Aorta (tissue), 5 donors: ENCODE results near the gene MBNL1. TPM values are rescaled to one million over a fixed set of nuclear protein-coding genes. Genes with fewer than 3 reads are reported as not detected.

Experiments
- ATAC-seq: fragments of 200-7000 bp; cut with Tn5 transposase; one replicate; pipeline ENCODE4 v1.9.1; 2022; ENCODE audit warnings: moderate library complexity; ENCODE audit not compliant: low FRiP score
- DNase-seq, 2 donors: peaks; one replicate each; pipeline ENCODE4 v3.0.0-alpha.2; 2020
- H3K27ac ChIP-seq, 2 donors: one replicate each; pipeline ENCODE4 v1.5.1; 2013; ENCODE audit warnings: low read length in 2 of 2, mild to moderate bottlenecking in 2 of 2, moderate library complexity in 2 of 2, control low read depth in 1 of 2, inconsistent platforms in 1 of 2, low read depth in 1 of 2
- H3K27me3 ChIP-seq, 2 donors: one replicate each; pipeline ENCODE4 v1.6.1; 2013; ENCODE audit warnings: control low read depth in 1 of 2, low read length in 1 of 2, mild to moderate bottlenecking in 1 of 2, moderate library complexity in 1 of 2; ENCODE audit not compliant: insufficient read depth in 2 of 2, control insufficient read depth in 1 of 2
- H3K36me3 ChIP-seq, 2 donors: one replicate each; pipeline ENCODE4 v1.6.1; 2013; ENCODE audit warnings: control low read depth in 1 of 2, low read length in 1 of 2, mild to moderate bottlenecking in 1 of 2; ENCODE audit not compliant: insufficient read depth in 2 of 2, control insufficient read depth in 1 of 2
- H3K4me1 ChIP-seq, 2 donors: one replicate each; pipeline ENCODE4 v1.6.1; 2013; ENCODE audit warnings: low read length in 2 of 2, control low read depth in 1 of 2, mild to moderate bottlenecking in 1 of 2, moderate library complexity in 1 of 2; ENCODE audit not compliant: insufficient read depth in 2 of 2, control insufficient read depth in 1 of 2
- H3K4me3 ChIP-seq, 2 donors: one replicate each; pipeline ENCODE4 v1.5.1; 2013; ENCODE audit warnings: low read length in 2 of 2, control low read depth in 1 of 2, mild to moderate bottlenecking in 1 of 2
- H3K9me3 ChIP-seq: one replicate; pipeline ENCODE4 v1.6.1; 2013; ENCODE audit warnings: mild to moderate bottlenecking, low read length; ENCODE audit not compliant: control insufficient read depth
- WGBS, 2 donors: extraction: QIAGEN DNeasy Blood & Tissue Kit; methylation state at CpG; one replicate each; pipeline ENCODE4 v1.1.7; 2013; 5-methylcytosine and 5-hydroxymethylcytosine counted together
- intact Hi-C, 2 donors: fragments of 100-400 bp; cut with DNase I; formaldehyde crosslinking; loops; one replicate each; pipeline versions ENCODE4 v1.14.2 to v1.15.0; 2022
- polyA plus RNA-seq, 2 donors: library from polyadenylated mRNA; stranded (reverse); fragments of 200-250 nt; gene quantifications; one replicate each; pipeline ENCODE4 v1.2.3, GENCODE V29; 2013
- total RNA-seq, 2 donors: library from RNA; stranded (reverse); fragmentation: NEBNext Ultra II Directional; extraction: Animal tissue kit (Norgen Biotek cat#: 25700); gene quantifications; one replicate each; pipeline ENCODE4 v1.2.1, GENCODE V29; 2021
- donor health status: healthy with polysubstance abuse.
- donor health status: Bipolar disorder and iron deficiency.
- donor health status: DM: no; HTN: no; CAD: no.
- donor health status: DM: no; HTN: no; CAD: no.
- donor health status: DM: yes; HTN: yes; CAD: no.

Gene MBNL1
- total and polyA plus RNA-seq, 4 donors = 141 to 689 (median 334) TPM

DNA sequence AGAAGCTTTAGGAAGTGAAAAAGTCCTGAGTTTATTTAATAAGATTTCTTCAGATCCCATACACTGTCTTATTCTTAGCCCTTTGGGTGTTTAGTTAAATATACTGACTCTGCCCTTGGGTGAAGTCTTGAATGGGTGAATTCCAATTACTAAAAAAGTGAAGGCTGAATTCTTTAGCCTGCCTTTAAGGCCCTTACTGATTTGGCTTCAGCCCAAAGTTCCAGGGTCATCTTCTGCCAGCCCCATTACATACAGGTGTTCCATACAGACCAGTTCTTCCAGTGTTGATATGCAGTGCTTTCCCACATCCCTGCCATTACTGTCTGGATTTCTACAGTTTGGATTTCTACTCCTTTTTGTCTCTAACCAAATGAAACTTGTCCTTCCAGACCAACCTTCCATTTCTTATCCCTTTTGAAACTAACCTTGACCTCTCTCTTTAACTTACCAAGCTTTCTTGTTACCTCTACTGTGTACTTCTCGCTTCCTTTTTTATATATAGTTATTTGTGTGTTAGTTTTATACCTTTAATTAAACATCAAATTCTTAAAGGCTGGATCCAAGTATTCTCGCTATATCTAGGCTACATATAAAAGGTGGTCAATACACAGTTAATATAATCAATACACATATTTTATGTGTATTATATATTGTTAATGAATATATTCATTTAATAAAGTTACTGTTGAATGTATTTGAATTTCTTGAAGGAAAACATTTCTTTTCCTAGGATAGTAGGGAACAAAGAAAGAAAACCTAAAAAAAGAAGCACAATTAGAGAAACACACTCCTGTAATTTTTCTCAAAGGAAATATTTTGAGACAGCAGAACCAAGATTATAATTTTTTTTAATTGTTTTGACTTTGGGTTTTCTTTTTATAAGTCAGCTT is 15.0 kb downstream of the MBNL1 start:
- DNase-seq (no peak), ATAC-seq (no peak)
- Histone ChIP-seq H3K27me3 (no peaks in the 10 kb centered on the region), H3K4me3 (no peak overlapping the region), H3K4me1 (peaks cover 4 to 8% of the 10 kb centered on the region in 2 donors), H3K9me3 (no peaks in the 10 kb centered on the region), H3K27ac (peak overlapping the region in 1 of 2 donors; percentile 54), H3K36me3 (no peaks in the 10 kb centered on the region)
- WGBS, 2 donors = 88% methylated on average over 2 of the region's 2 CpGs
- intact Hi-C loops = no loop called here

DNA sequence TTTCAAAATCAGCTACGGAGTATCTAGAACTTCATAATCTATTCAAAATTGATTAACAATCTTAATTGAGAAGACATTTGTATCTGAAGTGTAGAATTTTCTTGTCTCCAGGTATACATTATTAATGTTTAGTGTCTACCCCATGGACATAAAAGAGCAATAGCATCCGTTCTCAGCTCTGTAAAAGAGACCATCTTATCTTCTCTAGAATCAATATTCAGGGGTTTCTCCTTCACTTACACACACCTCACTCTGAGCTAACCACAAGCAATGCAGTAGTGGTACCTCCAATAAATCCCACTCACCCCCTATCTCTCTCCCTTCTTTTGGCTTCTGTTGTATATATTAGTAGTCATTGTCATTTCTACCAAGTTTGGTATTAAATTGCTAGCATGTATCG is 16.2 kb downstream of the MBNL1 start:
- Histone ChIP-seq H3K27me3 (no peaks in the 10 kb centered on the region), H3K27ac (no peak overlapping the region), H3K9me3 (no peaks in the 10 kb centered on the region), H3K4me1 (peaks cover 3 to 4% of the 10 kb centered on the region in 2 donors), H3K36me3 (no peaks in the 10 kb centered on the region), H3K4me3 (no peak overlapping the region)
- ATAC-seq (no peak), DNase-seq (no peak)
- WGBS, 2 donors = 28 to 30% methylated on average over 3 of the region's 3 CpGs
- intact Hi-C loops = no loop called here

DNA sequence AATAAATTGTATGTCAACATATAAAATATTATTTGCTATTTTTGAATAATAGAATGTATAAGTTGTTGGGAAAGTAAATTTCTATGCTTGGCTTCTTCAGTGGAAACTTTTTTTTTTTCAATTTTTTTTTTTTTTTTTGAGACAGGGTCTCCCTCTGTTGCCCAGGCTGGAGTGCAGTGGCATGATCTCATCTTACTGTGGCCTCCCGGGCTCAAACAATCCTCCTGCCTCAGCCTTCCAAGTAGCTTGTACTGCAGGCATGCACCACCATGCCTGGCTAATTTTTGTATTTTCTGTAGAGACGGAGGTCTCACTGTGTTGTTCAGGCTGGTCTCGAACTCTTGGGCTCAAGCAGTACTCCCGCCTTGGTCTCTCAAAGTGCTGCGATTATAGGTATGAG is 16.8 kb downstream of the MBNL1 start:
- 76% methylated on average over 5 of the region's 5 CpGs for WGBS, 2 donors
- Histone ChIP-seq H3K36me3 (no peaks in the 10 kb centered on the region), H3K4me1 (peaks cover 2 to 3% of the 10 kb centered on the region in 2 donors), H3K9me3 (no peaks in the 10 kb centered on the region), H3K27ac (no peak overlapping the region), H3K27me3 (no peaks in the 10 kb centered on the region), H3K4me3 (no peak overlapping the region)
- ATAC-seq (no peak), DNase-seq (no peak)
- intact Hi-C loops = no loop called here

DNA sequence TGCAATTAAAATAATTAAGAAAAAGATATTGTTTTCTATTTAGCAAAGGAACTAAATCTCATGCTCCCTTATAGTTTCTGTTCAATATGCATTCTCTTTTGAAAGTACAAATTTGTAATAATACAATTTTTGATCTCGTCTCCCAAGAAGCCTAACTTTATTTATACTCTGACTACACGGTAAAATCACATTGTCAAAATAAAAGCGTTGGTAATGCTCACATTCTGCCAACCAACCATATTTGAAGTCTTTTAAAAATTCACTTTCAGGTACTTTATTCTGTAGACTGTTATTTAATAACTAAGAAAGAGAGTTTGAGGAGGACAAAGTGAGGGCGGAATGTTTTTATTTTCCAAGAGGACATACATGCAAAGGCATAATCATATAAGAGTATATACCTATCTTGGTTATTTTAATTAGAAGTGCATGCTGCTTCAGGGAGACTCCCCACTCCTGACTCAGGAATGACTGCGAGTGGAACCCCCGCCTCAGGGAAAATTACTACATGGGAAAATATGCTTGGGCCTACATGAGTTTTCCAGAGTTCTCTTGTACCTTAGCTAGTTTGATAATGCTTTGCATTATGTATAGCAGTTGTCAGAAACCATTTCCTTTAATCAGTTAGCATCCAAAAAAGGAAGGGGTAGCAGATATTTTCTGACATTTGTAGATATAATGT is 19.3 kb downstream of the MBNL1 start:
- WGBS, 2 donors = 27 to 33% methylated on average over 6 of the region's 6 CpGs
- Histone ChIP-seq H3K4me3 (no peak overlapping the region), H3K9me3 (no peaks in the 10 kb centered on the region), H3K36me3 (no peaks in the 10 kb centered on the region), H3K4me1 (peaks cover 4 to 6% of the 10 kb centered on the region in 2 donors), H3K27me3 (no peaks in the 10 kb centered on the region), H3K27ac (no peak overlapping the region)
- intact Hi-C loops = no loop called here
- ATAC-seq (no peak), DNase-seq (no peak)

DNA sequence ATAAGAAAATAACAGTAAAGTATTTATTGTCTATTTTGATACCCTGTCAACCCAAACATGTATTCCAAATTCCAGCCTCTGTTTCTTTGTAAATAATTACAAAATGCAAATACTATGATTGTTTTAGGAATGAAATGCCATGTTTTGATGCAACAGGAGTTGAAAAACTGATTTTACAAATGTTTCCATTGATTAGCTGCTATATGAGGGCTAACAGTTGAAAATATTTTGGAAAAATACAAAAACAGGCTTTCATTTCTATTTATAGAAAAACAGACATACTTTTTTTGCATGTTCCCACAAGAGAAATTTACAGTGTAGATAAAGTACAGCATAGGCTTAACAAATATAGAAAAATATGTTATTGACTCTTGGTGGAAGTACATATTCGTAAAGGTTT is 20.0 kb downstream of the MBNL1 start:
- no peak overlapping the region for H3K27ac ChIP-seq
- ATAC-seq = no peak
- no peak for DNase-seq
- no peaks in the 10 kb centered on the region for H3K27me3 ChIP-seq
- H3K36me3 ChIP-seq = no peaks in the 10 kb centered on the region
- WGBS, 2 donors = 12 to 31% methylated on average over 1 of the region's 1 CpG
- intact Hi-C loops = no loop called here
- H3K9me3 ChIP-seq = no peaks in the 10 kb centered on the region
- H3K4me3 ChIP-seq = no peak overlapping the region
- peaks cover 3 to 8% of the 10 kb centered on the region in 2 donors for H3K4me1 ChIP-seq

DNA sequence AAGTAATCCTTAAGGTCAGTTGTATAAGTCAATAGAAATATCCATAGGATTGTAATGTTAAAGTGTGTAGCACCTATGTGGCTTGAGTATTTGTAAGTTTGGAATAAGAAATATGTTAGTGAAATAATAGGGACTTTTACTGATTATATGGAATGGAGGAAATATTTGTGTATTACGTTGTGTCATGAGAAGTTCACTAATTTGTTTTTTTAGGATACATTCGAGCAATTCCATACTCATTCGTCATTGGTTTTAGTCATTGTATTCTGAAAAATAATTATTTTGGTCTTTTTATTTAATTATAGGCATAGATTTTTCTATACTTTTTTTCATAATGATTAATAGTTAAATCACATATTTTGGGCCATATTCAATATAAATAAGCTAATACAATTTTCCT is 21.0 kb downstream of the MBNL1 start:
- no peak for ATAC-seq
- no peak overlapping the region for H3K27ac ChIP-seq

DNA sequence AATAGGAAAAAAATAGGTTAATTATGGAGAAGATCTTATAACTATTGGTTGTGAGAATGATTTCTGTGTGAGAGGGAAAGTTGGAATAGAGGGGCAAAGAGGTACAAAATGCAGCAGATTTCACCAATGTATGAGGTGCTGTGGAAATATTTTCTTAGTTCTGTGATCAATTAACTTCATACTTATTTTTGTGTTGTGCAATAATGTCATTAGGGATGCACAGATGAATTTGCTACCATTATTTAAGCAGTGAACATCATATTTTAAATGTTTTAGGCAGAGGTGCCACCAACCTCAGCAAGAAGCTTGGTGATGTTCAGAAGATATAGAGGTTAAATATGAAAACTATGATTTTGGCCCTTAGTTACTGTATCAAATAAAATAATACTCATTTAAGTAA is 21.6 kb downstream of the MBNL1 start:
- no peaks in the 10 kb centered on the region for H3K36me3 ChIP-seq
- H3K4me1 ChIP-seq = peaks cover 3 to 9% of the 10 kb centered on the region in 2 donors
- H3K9me3 ChIP-seq = no peaks in the 10 kb centered on the region
- no peak overlapping the region for H3K4me3 ChIP-seq
- ATAC-seq (no peak), DNase-seq (no peak)
- no peak overlapping the region for H3K27ac ChIP-seq
- H3K27me3 ChIP-seq = no peaks in the 10 kb centered on the region
- intact Hi-C loops = no loop called here

More for the DNA sequence above, 21.0 kb downstream of the MBNL1 start:
- intact Hi-C loops = no loop called here
- Histone ChIP-seq H3K27me3 (no peaks in the 10 kb centered on the region), H3K4me1 (peaks cover 3 to 8% of the 10 kb centered on the region in 2 donors), H3K4me3 (no peak overlapping the region), H3K36me3 (no peaks in the 10 kb centered on the region), H3K9me3 (no peaks in the 10 kb centered on the region)
- 43 to 52% methylated on average over 3 of the region's 3 CpGs for WGBS, 2 donors
- no peak for DNase-seq

DNA sequence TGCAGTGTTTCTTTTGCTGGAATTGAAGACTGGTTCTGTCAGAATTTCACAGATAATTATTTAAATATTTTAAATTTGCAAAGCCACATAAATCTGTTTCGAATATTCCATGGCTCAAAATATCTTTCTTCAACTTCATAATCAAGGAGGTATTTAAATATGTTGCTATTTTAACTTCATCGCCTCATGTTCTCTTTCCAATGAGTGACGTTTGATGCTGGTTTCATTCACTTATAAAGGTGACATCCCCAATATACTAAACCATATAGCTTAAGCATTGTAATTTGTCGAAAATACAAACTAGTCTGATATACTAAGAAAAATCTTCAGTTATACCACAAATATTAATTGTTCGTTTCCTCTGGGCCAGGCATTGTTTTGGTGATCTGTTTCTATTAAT is 22.5 kb downstream of the MBNL1 start:
- intact Hi-C loops = no loop called here
- ATAC-seq = no peak
- H3K27ac ChIP-seq = no peak overlapping the region
- H3K4me3 ChIP-seq = no peak overlapping the region
- WGBS, 2 donors = 47 to 54% methylated on average over 5 of the region's 5 CpGs
- no peak for DNase-seq
- no peaks in the 10 kb centered on the region for H3K36me3 ChIP-seq
- H3K9me3 ChIP-seq = no peaks in the 10 kb centered on the region
- no peaks in the 10 kb centered on the region for H3K27me3 ChIP-seq
- peaks cover 8 to 18% of the 10 kb centered on the region in 2 donors for H3K4me1 ChIP-seq

DNA sequence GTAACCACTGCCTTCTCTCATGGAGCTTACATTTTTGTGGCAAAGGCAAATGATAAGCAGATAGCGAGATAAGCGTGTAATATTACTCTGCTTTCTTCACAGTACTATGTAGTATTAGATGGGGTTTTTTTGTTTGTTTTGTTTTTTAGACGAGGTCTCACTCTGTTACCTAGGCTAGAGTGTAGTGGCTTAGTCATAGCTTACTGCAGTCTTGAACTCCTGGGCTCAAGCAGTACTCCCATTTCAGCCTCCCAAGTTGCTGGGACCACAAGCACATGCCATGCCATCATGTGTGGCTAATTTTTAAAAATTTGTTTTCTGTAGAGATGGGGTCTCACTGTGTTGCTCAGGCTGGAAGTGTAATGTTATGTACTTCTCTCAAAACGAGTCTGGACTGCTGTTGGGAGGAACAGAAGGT is 22.9 kb downstream of the MBNL1 start:
- intact Hi-C loops = no loop called here
- Histone ChIP-seq H3K27me3 (no peaks in the 10 kb centered on the region), H3K36me3 (no peaks in the 10 kb centered on the region), H3K27ac (peak overlapping the region in 1 of 2 donors; percentile 67), H3K9me3 (no peaks in the 10 kb centered on the region), H3K4me1 (peaks cover 8 to 19% of the 10 kb centered on the region in 2 donors), H3K4me3 (no peak overlapping the region)
- ATAC-seq (no peak), DNase-seq (no peak)
- WGBS, 2 donors = 51 to 52% methylated on average over 4 of the region's 4 CpGs
